HG02763 (cell line): ENCODE data around the gene MOV10L1.
"Not testable (repeated sequence)": the region's sequence is repeated elsewhere in the genome, so short reads cannot be mapped to it uniquely, and the experiment has no call there.

Experiments
- ATAC-seq: cut with Tn5 transposase; IDR thresholded peaks from one replicate; pipeline ENCODE4 v1.9.1; 2021; ENCODE audit warnings: mild to moderate bottlenecking, moderate library complexity; ENCODE audit not compliant: unreplicated experiment

MOV10L1 gene

GRCh38 chr22:50151571-50152537 is 62.0 kb downstream of the MOV10L1 start:
- no peak for ATAC-seq

- no peak for ATAC-seq
Observed at GRCh38 chr22:50153056-50153755, 63.4 kb downstream of the MOV10L1 start.

- no peak for ATAC-seq
Observed at GRCh38 chr22:50153756-50154140, 63.9 kb downstream of the MOV10L1 start.

- ATAC-seq, result no peak
Observed at GRCh38 chr22:50157709-50158375, 68.0 kb downstream of the MOV10L1 start.

- ATAC-seq, result no peak
Observed at GRCh38 chr22:50160947-50161346, 71.1 kb downstream of the MOV10L1 start.

- ATAC-seq, result no peak
Observed at GRCh38 chr22:50161508-50162390, 71.9 kb downstream of the MOV10L1 start.

- ATAC-seq, result no peak
Observed at GRCh38 chr22:50162391-50162956, 72.7 kb downstream of the MOV10L1 start.

GRCh38 chr22:50165436-50166123 is 75.8 kb downstream of the MOV10L1 start:
- no peak for ATAC-seq

- ATAC-seq, result no peak
Observed at GRCh38 chr22:50167689-50168489, 78.1 kb downstream of the MOV10L1 start.

GRCh38 chr22:50168490-50169180 is 78.8 kb downstream of the MOV10L1 start:
- ATAC-seq, result not testable (repeated sequence)

- no peak for ATAC-seq
Observed at GRCh38 chr22:50169181-50169759, 79.5 kb downstream of the MOV10L1 start.

- ATAC-seq, result no peak
Observed at GRCh38 chr22:50169774-50170341, 80.1 kb downstream of the MOV10L1 start.

GRCh38 chr22:50170453-50171318 is 80.9 kb downstream of the MOV10L1 start, which contains the start of gene PANX2:
PANX2 (plus strand) TSS chr22:50170731; CDS start chr22:50170731, 0 bp downstream.
- no peak for ATAC-seq

GRCh38 chr22:50171319-50171964 is 81.6 kb downstream of the MOV10L1 start:
- ATAC-seq, result no peak

GRCh38 chr22:50171965-50172421 is 82.2 kb downstream of the MOV10L1 start:
- no peak for ATAC-seq
